Head of caudate nucleus (tissue), 42 donors: Measurements from ENCODE around the gene SLC25A33.
"Not testable (repeated sequence)": the region's sequence is repeated elsewhere in the genome, so short reads cannot be mapped to it uniquely, and the experiment has no call there.

ENCODE experiments used
- DNase-seq, 42 donors: peaks; one replicate each; pipeline versions ENCODE4 v3.0.0 to v3.0.0-alpha.2; 2020 to 2021; ENCODE audit warnings: mixed read lengths in 7 of 42
- intact Hi-C: fragments of 100-400 bp; cut with DNase I; formaldehyde crosslinking; loops from one replicate; pipeline ENCODE4 v1.15.0; 2022

Gene SLC25A33

GRCh38 chr1:9539165-9539828 lies at the start of gene SLC25A33:
Gene SLC25A33 (plus strand): TSS chr1:9539465. CDS start chr1:9539692, 227 bp downstream.
- DNase-seq: peak; percentile 97 to 100 (median 99)
- intact Hi-C loops: no loop called here

- DNase-seq: peak; percentile 75 to 98 (median 92)
- intact Hi-C loops: loop anchor here (2.0 kb wide), 1 partner anchor 202 kb away; no protein-coding TSS in a partner anchor
Measured at GRCh38 chr1:9490605-9491339, 48.5 kb upstream of the SLC25A33 start.

- DNase-seq: no peak
- intact Hi-C loops: no loop called here
Measured at GRCh38 chr1:9493326-9493725, 45.9 kb upstream of the SLC25A33 start.

GRCh38 chr1:9494936-9495758 lies 44.1 kb upstream of the SLC25A33 start:
- intact Hi-C loops: loop anchor here (5.0 kb wide), 1 partner anchor 82 kb away; no protein-coding TSS in a partner anchor
- peak in 40 of 42 donors; percentile 15 to 82 (median 55) for DNase-seq

- DNase-seq: no peak
- intact Hi-C loops: loop anchor here (5.0 kb wide), 1 partner anchor 81 kb away; no protein-coding TSS in a partner anchor
Measured at GRCh38 chr1:9495854-9496374, 43.4 kb upstream of the SLC25A33 start.

- no peak for DNase-seq
- intact Hi-C loops: no loop called here
Measured at GRCh38 chr1:9500756-9501754, 38.2 kb upstream of the SLC25A33 start.

- intact Hi-C loops: no loop called here
- DNase-seq: peak in 10 of 42 donors; percentile 12 to 46 (median 24)
Measured at GRCh38 chr1:9503001-9503675, 36.1 kb upstream of the SLC25A33 start.

- intact Hi-C loops: no loop called here
- no peak for DNase-seq
Measured at GRCh38 chr1:9505143-9505542, 34.1 kb upstream of the SLC25A33 start.

GRCh38 chr1:9506901-9507300 lies 32.4 kb upstream of the SLC25A33 start:
- intact Hi-C loops: no loop called here
- DNase-seq: no peak

GRCh38 chr1:9510130-9510529 lies 29.1 kb upstream of the SLC25A33 start:
- DNase-seq: no peak
- intact Hi-C loops: no loop called here

- DNase-seq: not testable (repeated sequence)
Measured at GRCh38 chr1:9515550-9515949, 23.7 kb upstream of the SLC25A33 start.

GRCh38 chr1:9518454-9518998 lies 20.7 kb upstream of the SLC25A33 start:
- DNase-seq: no peak
- intact Hi-C loops: no loop called here

More at GRCh38 chr1:9515550-9515949, 23.7 kb upstream of the SLC25A33 start:
- intact Hi-C loops: not testable (repeated sequence)

GRCh38 chr1:9520411-9520810 lies 18.9 kb upstream of the SLC25A33 start:
- intact Hi-C loops: no loop called here
- no peak for DNase-seq

GRCh38 chr1:9529190-9529589 lies 10.1 kb upstream of the SLC25A33 start:
- intact Hi-C loops: no loop called here
- peak in 2 of 42 donors; percentile 26 to 36 for DNase-seq

GRCh38 chr1:9530320-9530719 lies 8.9 kb upstream of the SLC25A33 start:
- intact Hi-C loops: no loop called here
- no peak for DNase-seq

- no peak for DNase-seq
- intact Hi-C loops: no loop called here
Measured at GRCh38 chr1:9534953-9535352, 4.3 kb upstream of the SLC25A33 start.

GRCh38 chr1:9536301-9536700 lies 3.0 kb upstream of the SLC25A33 start:
- DNase-seq: no peak
- intact Hi-C loops: no loop called here
